GM23338 (cell line): ENCODE data around the gene RGS3. TPM values are rescaled to one million over a fixed set of nuclear protein-coding genes. Genes with fewer than 3 reads are reported as not detected.
"Not testable (repeated sequence)": the region's sequence is repeated elsewhere in the genome, so short reads cannot be mapped to it uniquely, and the experiment has no call there.

Experiments
- ATAC-seq: fragments of 200-7000 bp; cut with Tn5 transposase; 3 replicates; pipeline ENCODE4 v1.9.1; 2020
- DNase-seq: peaks from one replicate; pipeline ENCODE4 v3.0.0-alpha.2; 2015; ENCODE audit warnings: low spot score
- H2AFZ ChIP-seq: fragments of 200-600 bp; sonication (generic); 2 replicates; pipeline ENCODE4 v1.8.0; 2016; ENCODE audit warnings: antibody characterized with exemption, mild to moderate bottlenecking, moderate library complexity
- H3F3A ChIP-seq: fragments of 200-600 bp; sonication (generic); replicated peaks from 2 replicates; pipeline ENCODE4 v1.8.0; 2017; ENCODE audit warnings: antibody characterized with exemption, mixed run types, low read depth
- H3K27ac ChIP-seq: fragments of 200-600 bp; sonication (generic); 2 replicates; pipeline ENCODE4 v1.6.1; 2016; ENCODE audit warnings: low read depth
- H3K27me3 ChIP-seq: fragments of 200-600 bp; sonication (generic); 2 replicates; pipeline ENCODE4 v1.8.0; 2016; ENCODE audit warnings: mild to moderate bottlenecking, mixed run types, moderate library complexity; ENCODE audit not compliant: insufficient read depth
- H3K36me3 ChIP-seq: fragments of 200-600 bp; sonication (generic); 2 replicates; pipeline ENCODE4 v1.8.0; 2016; ENCODE audit warnings: mild to moderate bottlenecking; ENCODE audit not compliant: insufficient read depth
- H3K4me1 ChIP-seq: fragments of 200-600 bp; sonication (generic); 2 replicates; pipeline ENCODE4 v1.8.0; 2016; ENCODE audit warnings: mild to moderate bottlenecking, moderate library complexity; ENCODE audit not compliant: insufficient read depth
- H3K4me2 ChIP-seq: fragments of 200-600 bp; sonication (generic); 2 replicates; pipeline ENCODE4 v1.7.1; 2017; ENCODE audit warnings: mixed run types
- H3K4me3 ChIP-seq: fragments of 200-600 bp; sonication (generic); 2 replicates; pipeline ENCODE4 v1.6.1; 2016; ENCODE audit warnings: mixed run types
- H3K79me2 ChIP-seq: fragments of 200-600 bp; sonication (generic); replicated peaks from 2 replicates; pipeline ENCODE4 v1.8.0; 2017; ENCODE audit warnings: mild to moderate bottlenecking; ENCODE audit not compliant: insufficient read depth
- H3K9me2 ChIP-seq: fragments of 200-600 bp; sonication (generic); 2 replicates; pipeline ENCODE4 v1.8.0; 2017; ENCODE audit not compliant: insufficient read depth
- H4K20me1 ChIP-seq: fragments of 200-600 bp; sonication (generic); replicated peaks from 2 replicates; pipeline ENCODE4 v1.8.0; 2017; ENCODE audit warnings: mild to moderate bottlenecking; ENCODE audit not compliant: insufficient read depth
- H3K27ac Mint-ChIP-seq: 2 replicates; pipeline ENCODE4 v1.8.0; 2020; ENCODE audit warnings: inconsistent platforms, mild to moderate bottlenecking, moderate library complexity, mixed read lengths
- H3K27me3 Mint-ChIP-seq: 3 replicates; pipeline ENCODE4 v1.8.0; 2022; ENCODE audit warnings: low read depth, mild to moderate bottlenecking, moderate library complexity, mixed read lengths, inconsistent platforms; ENCODE audit not compliant: insufficient read depth, poor library complexity
- H3K36me3 Mint-ChIP-seq: 3 replicates; pipeline ENCODE4 v1.8.0; 2021; ENCODE audit warnings: low read depth, mild to moderate bottlenecking, inconsistent platforms, moderate library complexity, mixed read lengths
- H3K4me1 Mint-ChIP-seq: 3 replicates; pipeline ENCODE4 v1.8.0; 2020; ENCODE audit warnings: mild to moderate bottlenecking, inconsistent platforms, mixed read lengths
- H3K4me3 Mint-ChIP-seq: 3 replicates; pipeline ENCODE4 v1.8.0; 2021; ENCODE audit warnings: moderate library complexity, mild to moderate bottlenecking, inconsistent platforms, mixed read lengths
- H3K9me3 Mint-ChIP-seq: 3 replicates; pipeline ENCODE4 v1.8.0; 2020; ENCODE audit warnings: moderate library complexity, mild to moderate bottlenecking, inconsistent platforms, mixed read lengths
- ETS1 ChIP-seq: IDR thresholded peaks from 2 replicates; pipeline ENCODE4 v1.6.1; 2016; ENCODE audit warnings: antibody characterized with exemption
- EZH2 ChIP-seq: fragments of 200-600 bp; sonication (generic); IDR thresholded peaks from one replicate; pipeline ENCODE4 v1.8.0; 2017; ENCODE audit warnings: antibody characterized with exemption, mild to moderate bottlenecking, low read depth; ENCODE audit not compliant: unreplicated experiment
- JUNB ChIP-seq: IDR thresholded peaks from one replicate; pipeline ENCODE4 v1.6.1; 2016; ENCODE audit warnings: antibody characterized with exemption; ENCODE audit not compliant: unreplicated experiment
- NANOG ChIP-seq: IDR thresholded peaks from 2 replicates; pipeline ENCODE4 v1.6.1; 2016; ENCODE audit warnings: antibody characterized with exemption, borderline replicate concordance
- REST ChIP-seq: IDR thresholded peaks from one replicate; pipeline ENCODE4 v1.6.1; 2018; ENCODE audit warnings: antibody characterized with exemption; ENCODE audit not compliant: unreplicated experiment
- ZNF114 ChIP-seq: fragments of 250-450 bp; sonication (Bioruptor Pico); IDR thresholded peaks from 2 replicates; pipeline ENCODE4 v1.5.0; 2020; ENCODE audit warnings: mild to moderate bottlenecking, moderate library complexity
- ZNF331 ChIP-seq: fragments of 250-450 bp; sonication (Bioruptor Pico); IDR thresholded peaks from 2 replicates; pipeline ENCODE4 v1.5.0; 2020; ENCODE audit warnings: low read depth, mild to moderate bottlenecking, moderate library complexity
- polyA plus RNA-seq: library from polyadenylated mRNA; unstranded; fragments of >200 nt; fragmentation: Nextera tagmentation; extraction: Ambion mirVana; gene quantifications from 2 replicates; pipeline ENCODE4 v1.2.1, GENCODE V29; 2016
- total RNA-seq: library from RNA; depleted of rRNA; stranded (reverse); fragments of >200 nt; shearing (Covaris generic); gene quantifications from 2 replicates; pipeline ENCODE4 v1.2.3, GENCODE V29; 2014

Gene RGS3
- total and polyA plus RNA-seq, 2 experiments from 2014 or later, result 14.2 to 24.3 TPM

DNA sequence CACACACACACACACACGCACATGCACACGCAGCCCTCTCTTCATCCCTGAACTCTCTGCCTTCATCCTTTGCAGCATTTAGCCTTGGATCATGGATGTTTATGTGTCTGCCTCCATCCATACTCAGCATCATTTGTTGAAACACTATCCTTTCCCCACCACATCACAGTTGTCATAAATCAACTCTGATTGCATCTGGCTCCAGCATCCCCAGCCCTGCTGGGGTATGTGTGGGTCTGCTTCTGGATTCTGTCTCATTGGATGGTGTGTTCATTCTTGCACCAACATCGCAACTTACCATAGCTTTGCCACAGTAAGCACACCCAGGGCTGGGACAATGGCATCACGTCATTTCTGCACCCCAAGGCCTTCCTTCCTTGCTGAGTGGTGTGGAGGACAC is 175.4 kb downstream of the RGS3 start (continued):
- TF ChIP-seq ETS1, result no peak
- TF ChIP-seq ZNF331 (CRISPR knock-in tag), result no peak
- no peak for TF ChIP-seq ZNF114 (CRISPR knock-in tag)

DNA sequence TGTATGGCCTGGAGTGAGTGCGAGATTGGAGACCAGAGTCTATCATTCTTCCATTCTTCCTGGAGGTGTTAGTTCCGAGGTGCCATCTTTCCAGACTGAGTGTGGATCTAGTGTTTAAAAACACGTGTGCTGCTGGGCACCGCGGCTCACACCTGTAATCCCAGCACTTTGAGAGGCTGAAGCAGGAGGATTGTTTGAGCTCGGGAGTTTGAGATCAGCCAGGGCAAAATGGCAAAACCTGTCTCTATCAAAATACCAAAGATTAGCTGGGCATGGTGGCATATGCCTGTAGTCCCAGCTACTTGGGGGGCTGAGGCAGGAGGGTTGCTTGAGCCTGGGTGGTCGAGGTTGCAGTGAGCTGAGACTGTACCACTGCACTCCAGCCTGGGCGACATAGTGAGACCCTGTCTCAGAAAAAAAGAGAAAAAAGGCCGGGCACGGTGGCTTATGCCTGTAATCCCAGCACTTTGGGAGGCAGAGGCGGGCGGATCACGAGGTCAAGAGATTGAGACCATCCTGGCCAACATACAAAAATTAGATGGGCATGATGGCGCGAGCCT is 176.0 kb downstream of the RGS3 start:
- not testable (repeated sequence) for H3K27ac Mint-ChIP-seq, H2AFZ ChIP-seq, H3K4me2 ChIP-seq, H3K4me1 ChIP-seq, H3K79me2 ChIP-seq, ATAC-seq, H4K20me1 ChIP-seq, H3K4me3 ChIP-seq, H3K4me3 Mint-ChIP-seq, H3K36me3 ChIP-seq, DNase-seq, H3K9me3 Mint-ChIP-seq, H3K9me2 ChIP-seq, H3F3A ChIP-seq, H3K36me3 Mint-ChIP-seq, H3K27ac ChIP-seq, H3K4me1 Mint-ChIP-seq
- H3K27me3 Mint-ChIP-seq, result peaks cover 31% of the 10 kb centered on the region
- H3K27me3 ChIP-seq, result peaks cover 56% of the 10 kb centered on the region

DNA sequence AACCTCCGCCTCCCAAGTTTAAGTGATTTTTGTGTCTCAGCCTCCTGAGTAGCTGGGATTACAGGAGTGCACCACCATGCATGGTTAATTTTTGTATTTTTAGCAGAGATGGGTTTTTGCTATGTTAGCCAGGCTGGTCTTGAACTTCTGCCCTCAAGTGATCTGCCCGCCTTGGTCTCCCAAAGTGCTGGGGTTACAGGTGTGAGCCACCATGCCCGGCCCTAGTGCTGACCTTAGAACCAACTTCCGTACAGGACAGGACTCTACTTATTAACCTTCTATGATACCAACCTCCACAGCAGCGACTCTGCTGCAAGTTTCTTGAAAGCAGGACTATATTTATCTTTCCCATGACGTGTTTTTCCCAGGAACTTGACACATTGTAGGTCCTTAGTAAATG is 176.9 kb downstream of the RGS3 start:
- Mint-ChIP-seq H3K9me3 (no peaks in the 10 kb centered on the region), H3K4me1 (no peaks in the 10 kb centered on the region; the same call in 2 of the 3 replicates), H3K27me3 (peaks cover 38% of the 10 kb centered on the region), H3K27ac (no peak overlapping the region), H3K4me3 (no peak overlapping the region), H3K36me3 (no peaks in the 10 kb centered on the region)
- DNase-seq, result no peak
- Histone ChIP-seq H3K27me3 (peaks cover 64% of the 10 kb centered on the region), H3F3A (no peaks in the 10 kb centered on the region), H3K4me2 (no peak overlapping the region), H3K27ac (no peak overlapping the region), H3K4me3 (no peak overlapping the region), H3K79me2 (no peaks in the 10 kb centered on the region), H4K20me1 (0 out of 2 replicates have a peak, but pooled peaks cover 3% of the 10 kb centered on the region), H2AFZ (no peak overlapping the region), H3K4me1 (no peaks in the 10 kb centered on the region), H3K36me3 (no peaks in the 10 kb centered on the region), H3K9me2 (no peaks in the 10 kb centered on the region)
- TF ChIP-seq REST, result no peak
- TF ChIP-seq EZH2, result no peak
- no peak for TF ChIP-seq NANOG
- TF ChIP-seq JUNB, result no peak
- no peak for ATAC-seq
